GM18511 (cell line): ENCODE results near the gene BAK1.
"Not testable (repeated sequence)": the region's sequence is repeated elsewhere in the genome, so short reads cannot be mapped to it uniquely, and the experiment has no call there.

Experiments used
- ATAC-seq: cut with Tn5 transposase; IDR thresholded peaks from one replicate; pipeline ENCODE4 v1.9.1; 2021; ENCODE audit warnings: mild to moderate bottlenecking, moderate library complexity; ENCODE audit not compliant: unreplicated experiment

The BAK1 gene

DNA sequence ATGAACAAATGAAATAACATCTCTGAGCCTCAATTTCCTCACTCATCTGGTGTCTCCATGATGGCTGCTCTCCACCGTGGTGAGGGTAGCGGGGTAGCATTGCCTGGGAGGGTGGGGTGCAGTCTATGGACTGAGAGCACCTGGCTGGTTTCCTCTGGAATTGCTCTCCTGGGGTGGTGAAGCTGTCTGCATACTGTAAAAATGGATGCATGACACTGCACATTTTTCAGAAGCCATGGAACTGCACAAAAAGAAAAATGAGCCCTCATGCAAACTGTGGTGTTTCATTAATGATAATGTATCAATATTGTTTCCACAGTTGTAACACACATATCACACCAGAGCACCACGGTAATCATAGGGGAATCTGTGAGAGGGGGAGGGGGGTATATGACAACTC, 28.9 kb upstream of the BAK1 start:
- ATAC-seq, result no peak

DNA sequence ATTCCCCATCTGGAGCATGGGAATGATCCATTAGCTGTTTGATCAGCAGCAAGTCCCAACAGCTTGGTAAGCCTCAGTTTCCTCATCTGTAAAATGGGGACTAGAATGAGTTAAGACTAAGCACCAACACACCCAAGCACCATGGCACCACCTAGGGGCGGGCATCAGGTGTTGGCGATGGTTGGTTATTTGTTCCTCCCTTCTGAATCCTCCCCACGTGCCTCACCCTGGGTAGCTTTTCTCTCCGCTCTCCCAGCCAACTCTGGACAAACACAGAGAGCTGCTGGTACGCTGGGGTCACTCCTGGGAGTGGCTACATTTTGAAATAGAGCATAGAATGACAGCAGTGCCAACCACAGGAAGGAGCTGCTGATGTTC, 27.7 kb upstream of the BAK1 start:
- ATAC-seq, result no peak

DNA sequence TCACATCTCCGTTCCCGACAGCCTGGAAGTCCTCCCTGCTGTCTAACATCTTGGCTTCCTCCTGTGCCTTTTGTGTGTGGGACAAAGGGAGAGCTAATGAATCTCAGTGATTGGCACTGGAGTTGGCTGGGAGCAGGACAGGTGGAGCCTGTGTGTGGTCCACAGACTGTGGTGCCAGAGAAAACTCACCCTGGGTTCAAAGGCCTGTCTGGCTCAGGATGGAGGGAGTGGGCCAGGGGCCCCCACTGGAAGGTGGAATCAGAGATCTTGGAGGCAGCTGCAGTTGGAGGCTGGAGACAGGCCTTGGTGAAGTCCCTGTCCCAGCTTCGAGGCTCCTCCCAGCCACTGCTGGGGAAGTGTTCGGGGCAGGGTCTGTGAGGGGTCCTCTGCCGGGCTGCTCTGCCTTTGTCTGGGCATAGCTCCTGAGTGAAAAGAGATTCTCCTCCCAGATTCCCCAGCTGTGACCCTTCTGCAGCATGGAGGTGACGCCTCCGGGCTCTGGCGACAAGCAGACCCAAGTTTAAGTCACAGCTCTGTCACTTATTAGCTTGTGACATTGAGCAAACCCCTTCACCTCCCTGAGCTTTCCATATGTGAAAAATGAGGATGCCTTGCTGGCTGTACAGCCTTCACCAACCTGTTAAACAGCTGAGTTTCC, 27.2 kb upstream of the BAK1 start:
- ATAC-seq, result no peak

DNA sequence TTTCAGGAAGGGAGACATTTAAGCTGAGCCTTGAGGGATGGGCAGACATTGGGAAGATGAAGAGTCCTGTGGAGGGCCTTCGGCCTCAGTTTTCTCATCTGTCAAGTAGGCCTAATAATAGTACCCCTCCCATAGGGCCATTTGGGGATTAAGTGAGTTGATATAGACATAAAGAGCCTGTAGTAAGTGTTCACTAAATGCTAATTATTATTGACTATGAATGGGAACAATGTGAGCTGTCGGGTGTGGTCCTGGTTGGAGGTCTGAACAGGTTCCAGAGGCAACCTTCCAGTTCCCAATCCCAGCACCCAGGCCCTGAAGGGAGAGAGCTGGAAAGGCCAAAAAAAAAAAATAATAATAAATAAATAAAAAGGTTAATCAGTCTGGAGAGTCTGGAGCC, 26.6 kb upstream of the BAK1 start:
- no peak for ATAC-seq

DNA sequence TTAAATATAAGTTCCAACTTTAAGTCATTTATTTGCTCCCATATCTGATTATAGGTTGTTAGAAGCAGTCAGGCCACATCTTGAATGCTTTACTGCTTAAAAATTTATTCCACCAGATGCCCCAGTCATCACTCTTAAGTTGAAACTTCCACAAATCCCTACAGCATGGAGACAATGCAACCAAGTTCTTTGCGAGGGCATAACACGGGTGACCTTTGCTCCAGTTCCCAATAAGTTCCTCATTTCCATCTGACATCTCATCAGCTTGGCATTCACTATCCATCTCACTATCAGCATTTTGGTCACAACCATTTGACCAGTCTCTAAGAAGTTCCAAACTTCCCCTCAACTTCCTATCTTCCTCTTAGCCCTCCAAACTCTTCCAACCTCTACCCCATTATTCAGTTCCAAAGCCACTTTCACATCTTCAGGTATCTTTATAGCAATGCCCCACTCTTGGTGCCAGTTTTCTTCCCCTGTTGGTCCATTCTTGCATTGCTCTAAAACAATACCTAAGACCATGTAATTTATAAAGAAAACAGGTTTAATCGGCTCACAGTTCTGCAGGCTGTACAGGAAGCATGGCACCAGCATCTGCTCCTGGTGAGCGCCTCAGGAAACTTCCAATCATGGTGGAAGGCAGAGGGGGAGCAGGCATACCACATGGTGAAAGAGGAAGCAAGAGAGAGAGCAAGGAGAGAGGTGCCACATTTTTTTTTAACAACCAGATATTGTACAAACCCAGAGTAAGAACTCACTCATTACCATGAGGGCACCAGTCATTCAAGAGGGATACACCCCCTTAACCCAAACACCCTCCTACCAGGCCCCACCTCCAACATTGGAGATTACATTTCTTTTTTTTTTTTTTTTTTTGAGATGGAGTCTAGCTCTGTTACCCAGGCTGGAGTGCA, 25.1 kb upstream of the BAK1 start:
- no peak for ATAC-seq

GRCh38 chr6:33602180-33602579, 22.1 kb upstream of the BAK1 start:
- ATAC-seq, result no peak

GRCh38 chr6:33600761-33601160, 20.7 kb upstream of the BAK1 start:
- ATAC-seq, result no peak

- no peak for ATAC-seq
These were observed 19.4 kb upstream of the BAK1 start for GRCh38 chr6:33599413-33599938.

DNA sequence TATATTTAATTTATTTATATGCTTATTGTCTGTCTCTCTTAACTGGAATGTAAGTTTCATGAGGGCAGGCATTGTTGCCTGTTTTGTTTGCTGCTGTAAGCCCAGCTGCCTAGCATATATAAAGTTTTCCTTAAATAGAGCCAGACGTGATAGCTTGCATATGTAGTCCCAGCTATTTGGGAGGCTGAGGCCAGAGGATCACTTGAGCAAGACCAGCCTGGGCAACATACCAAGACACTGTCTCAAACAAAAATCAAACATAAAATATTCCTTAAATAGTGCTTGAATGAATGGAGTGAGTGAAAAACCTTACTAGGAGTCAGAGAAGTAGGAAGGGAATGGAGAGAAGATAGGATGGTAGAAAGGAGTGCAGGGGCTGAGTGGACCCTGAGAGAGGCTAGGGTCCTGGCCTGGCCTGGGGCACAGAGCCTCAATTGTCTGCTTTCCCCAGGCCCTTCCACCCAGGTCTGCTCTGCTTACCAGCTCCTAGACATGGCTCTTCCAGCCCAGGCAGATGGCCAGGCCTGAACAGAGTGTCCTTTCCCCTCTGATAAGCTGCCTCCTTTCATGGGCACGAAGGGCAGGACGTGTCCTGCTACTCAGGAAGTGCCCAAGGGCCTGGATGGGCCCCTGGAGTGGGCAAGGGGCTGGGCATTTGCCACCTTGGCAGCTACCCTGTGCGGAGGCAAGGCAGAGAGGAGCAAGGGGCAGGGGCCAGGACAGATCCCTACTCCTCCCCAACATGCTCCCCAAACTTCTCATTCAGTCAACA, 17.7 kb upstream of the BAK1 start:
- ATAC-seq, result no peak

DNA sequence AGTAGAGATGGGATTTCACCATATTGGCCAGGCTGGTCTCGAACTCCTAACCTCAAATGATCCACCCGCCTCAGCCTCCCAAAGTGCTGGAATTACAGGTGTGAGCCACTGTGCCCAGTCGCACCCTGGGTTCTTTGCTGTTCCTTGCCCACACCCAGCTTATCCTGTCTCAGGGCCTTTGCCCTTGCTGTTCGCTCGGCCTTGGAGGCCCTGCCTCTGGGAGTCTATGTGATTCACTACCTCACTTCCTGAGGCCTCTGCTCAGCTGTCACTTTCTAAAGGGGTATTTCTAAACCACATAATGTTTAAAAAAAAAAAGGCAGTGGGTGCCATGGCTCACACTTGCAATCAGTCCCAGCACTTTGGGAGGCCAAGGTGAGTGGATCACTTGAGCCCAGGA, 16.8 kb upstream of the BAK1 start:
- not testable (repeated sequence) for ATAC-seq

DNA sequence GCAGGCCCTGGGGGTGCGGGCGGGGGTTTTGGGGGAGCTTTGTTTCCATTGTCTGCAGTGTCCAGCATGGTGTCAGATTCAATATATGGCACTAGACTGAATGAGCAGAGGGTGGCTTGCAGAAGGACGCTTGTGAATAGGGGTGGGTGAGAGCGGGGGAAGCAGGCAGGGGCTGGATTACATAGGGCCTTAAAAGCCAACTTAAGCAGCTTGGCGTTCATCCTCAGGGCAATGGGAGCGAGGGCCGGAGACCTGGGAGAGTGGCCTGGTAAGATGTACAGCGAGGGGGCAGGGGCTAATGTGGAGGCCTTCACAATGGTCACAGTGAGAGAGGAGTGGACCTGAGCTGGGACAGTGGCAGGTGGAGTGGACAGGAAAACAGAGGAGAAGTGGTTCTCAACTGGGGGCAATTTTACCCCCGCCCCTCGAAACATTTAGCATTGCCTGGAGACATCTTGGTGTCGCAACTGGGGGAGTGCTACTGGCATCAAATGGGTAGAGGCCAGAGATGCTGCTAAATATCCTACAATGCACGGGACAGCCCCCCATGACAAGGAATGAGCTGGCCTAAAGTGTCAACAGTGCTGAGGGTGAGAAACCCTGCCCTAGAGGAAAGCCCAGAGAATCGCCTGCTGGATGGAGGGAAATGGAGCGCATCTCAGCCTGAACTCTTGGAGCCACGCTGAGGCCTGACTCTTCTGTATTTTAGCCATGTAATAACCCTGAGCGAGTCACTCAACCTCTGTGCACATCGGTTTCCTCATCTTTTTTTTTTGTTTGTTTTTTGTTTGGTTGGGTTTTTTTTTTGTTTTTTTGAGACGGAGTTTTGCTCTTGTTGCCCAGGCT, 15.1 kb upstream of the BAK1 start:
- ATAC-seq, result no peak

DNA sequence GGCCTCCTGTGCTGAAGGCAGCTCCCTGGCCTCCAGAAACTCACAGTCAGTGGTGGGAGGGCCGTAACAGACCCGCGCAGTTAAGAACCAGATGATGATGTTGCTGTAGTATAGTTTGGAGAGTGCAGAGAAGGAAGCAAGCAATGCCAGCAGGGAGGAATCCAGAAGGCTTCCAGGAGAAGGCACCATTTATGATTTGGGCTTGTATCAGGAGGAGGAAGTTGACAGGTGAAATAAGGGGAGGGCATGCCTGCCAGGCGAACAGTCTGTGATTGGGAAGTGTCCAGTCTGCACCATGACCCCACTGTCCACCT, 13.3 kb upstream of the BAK1 start:
- no peak for ATAC-seq

DNA sequence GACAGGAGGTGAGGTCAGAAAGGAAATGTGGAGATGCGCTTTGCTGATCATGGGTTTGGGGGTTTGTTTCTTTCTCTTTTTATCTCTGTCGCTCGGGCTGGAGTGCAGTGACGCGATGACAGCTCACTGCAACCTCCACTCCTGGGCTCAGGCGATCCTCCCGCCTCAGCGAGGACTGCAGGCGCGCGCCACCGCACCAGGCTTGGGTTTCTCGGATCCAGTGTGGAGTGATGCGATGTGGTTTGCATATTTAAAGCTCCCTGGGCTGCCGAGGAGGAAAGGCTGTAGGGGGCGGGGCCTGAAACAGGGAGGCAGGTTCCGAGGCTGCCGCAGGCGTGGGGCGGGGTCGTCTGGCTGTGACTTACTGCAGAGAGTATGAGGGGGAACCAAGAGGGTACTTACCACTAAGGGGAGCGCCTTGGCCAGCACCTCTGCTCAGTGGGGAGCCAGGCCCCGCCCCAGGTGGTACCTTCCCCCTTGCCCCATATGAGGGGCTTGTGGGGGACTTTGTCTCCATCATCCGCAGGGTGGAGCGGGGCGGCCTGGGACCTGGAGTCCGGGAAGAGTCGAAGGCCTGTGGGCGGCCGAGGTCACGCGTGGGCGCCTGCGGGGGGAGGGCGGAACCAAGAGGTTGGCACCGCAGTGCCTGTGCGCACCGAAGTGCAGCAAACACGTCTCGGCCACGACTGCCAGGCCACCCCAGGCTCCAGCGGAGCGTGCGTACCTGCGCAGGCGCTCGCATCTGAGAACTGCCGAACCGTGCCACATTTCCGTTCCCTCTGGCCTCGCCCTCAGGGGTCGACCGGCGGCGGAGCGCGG, 12.7 kb upstream of the BAK1 start:
- ATAC-seq, result peak; percentile 59

GRCh38 chr6:33592280-33592594, 12.2 kb upstream of the BAK1 start:
- no peak for ATAC-seq

DNA sequence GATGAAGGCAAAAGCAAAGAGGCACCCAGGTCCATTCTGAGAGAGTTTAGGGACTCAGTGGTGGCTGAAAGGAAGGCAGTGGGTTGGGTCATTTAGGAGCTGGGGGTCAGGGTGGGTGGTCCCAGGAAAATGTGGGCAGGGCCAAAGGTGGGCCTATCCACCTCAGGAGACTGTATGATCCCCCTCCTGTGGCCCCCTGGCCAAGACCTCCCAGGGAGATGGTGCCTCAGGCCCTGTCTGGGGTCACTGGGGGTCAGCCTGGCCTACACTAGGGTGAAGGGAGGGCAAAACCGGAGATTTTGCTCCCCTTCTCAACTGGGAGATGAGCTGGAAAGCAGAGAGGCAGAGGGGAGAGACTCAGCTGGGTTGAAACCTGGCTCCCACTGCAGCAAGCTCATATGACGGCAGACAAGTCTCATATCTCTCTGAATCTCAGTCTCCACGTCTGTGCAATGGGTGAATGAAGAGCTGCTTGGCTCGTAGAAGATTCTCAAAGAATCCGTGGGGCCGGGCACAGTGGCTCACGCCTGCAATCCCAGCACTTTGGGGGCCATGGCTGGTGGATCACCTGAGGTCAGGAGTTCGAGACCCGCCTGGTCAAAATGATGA, 11.5 kb upstream of the BAK1 start:
- no peak for ATAC-seq

DNA sequence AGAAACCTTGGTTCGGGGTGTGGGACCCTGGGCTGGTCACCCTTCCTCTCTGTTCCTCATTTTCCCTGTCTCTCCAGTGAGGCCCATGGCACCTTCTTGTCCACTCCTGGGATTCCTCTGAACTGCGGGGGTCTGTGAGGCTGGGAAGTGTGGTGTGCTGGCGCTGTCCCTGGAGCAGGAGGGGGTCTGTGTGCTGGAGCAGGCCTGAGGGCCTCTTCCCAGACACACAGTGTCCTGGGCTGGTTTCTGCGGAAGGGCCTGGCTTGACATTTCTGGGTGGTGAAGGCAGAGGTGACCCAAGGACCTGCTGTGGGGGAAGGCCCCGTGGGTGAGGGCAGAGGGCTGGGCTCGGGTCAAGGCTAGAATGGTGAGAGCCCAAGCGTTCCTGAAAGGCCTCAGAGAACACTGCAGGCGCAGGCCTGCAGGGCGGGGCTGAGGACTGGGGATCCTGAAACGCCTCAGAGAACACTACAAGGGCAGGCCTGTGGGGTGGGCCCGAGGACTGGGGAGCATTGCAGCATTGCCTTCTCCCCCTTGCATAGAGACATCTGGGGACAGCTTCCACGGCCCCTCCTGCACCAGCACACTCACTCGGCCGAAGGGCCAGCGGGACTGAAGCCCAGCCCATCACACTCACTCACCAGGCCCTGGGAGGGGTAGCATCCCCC, 10.6 kb upstream of the BAK1 start:
- no peak for ATAC-seq

GRCh38 chr6:33589731-33590530, 9.9 kb upstream of the BAK1 start:
- peak; percentile 41 for ATAC-seq

- no peak for ATAC-seq
These were observed 9.3 kb upstream of the BAK1 start for GRCh38 chr6:33589392-33589730.
